Stimulated activated naive CD8-positive, alpha-beta T cell treated with anti-CD3 and anti-CD28 coated beads, Interleukin-15, Interleukin-2, amounts not matched to agents 100 U/mL and 50 U/mL, for 24 hours (primary cell): Measurements from ENCODE around the gene NXT2.
A peak's percentile ranks its signal among the peaks of the same experiment; 100 is the strongest.
"Not testable (repeated sequence)": the region's sequence is repeated elsewhere in the genome, so short reads cannot be mapped to it uniquely, and the experiment has no call there.

Experiments
- ATAC-seq: fragments of 150-1000 bp; cut with Tn5 transposase; one replicate; pipeline ENCODE4 v1.10.0; 2021
- DNase-seq: peaks from one replicate; pipeline ENCODE4 v3.0.0; 2021

NXT2 gene

GRCh38 chrX:109536439-109537323, at the start of gene NXT2:
TSS of gene NXT2 (plus strand) at chrX:109536844. CDS start at chrX:109537007, 163 bp downstream.
- ATAC-seq = peak; percentile 99
- peak; percentile 83 for DNase-seq

DNA sequence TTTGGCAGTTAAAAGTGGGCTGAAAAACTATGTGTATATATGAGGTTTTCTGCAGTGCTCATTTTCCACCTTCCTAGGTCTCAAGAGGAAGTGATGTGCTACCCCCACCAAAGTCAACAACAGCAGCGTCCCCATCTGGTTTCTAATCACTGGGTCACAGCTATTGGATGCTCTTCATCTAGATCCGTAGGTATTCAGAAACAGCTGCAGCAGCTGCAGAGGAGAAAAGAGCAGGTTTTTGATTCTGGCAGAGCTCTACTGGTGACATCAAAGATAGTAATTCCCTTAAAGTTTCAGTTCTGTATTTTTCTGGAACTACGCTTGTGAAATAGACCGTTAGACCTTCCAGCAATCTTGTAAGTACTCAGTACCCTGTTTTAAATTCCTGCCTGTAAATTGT, 49.0 kb upstream of the NXT2 start:
- DNase-seq (no peak), ATAC-seq (no peak)

DNA sequence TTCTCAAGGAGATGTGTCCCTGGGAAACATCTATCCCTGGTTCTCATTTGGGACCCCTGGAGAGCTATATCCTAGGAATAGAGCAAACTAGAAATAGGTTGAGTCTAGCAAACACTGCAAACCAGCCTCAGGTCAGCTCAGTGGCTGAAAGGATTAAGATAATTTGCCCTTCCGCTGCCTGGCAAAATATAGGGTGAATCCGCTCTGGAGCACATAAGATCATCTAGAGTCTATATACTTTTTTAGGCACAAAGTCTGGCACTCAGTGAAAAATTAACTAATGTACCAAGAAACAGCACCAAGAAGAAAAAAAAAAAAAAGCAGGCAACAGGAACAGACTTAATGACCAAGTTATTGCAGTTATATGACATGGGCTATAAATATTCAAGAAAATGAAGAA, 47.5 kb upstream of the NXT2 start:
- no peak for DNase-seq
- no peak for ATAC-seq

DNA sequence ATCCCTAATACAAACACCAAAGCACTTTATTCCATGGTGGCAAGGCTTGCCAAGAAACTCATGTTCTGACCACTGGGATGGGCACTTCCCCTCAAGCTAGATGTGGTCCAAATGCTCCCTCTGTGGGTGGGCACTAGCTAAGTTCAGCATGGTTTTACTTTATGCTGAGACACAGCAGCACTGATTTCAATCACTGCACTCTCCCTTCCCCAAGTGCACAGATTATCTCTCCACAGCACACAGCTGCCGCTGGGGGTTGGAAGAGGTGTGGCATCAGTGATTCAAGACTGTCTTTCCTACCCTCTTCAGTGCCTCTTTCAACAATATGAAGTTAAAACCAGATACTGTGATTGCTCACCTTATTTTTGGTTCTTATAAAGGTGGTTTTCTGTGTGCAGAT, 38.2 kb upstream of the NXT2 start:
- no peak for ATAC-seq
- DNase-seq = no peak

DNA sequence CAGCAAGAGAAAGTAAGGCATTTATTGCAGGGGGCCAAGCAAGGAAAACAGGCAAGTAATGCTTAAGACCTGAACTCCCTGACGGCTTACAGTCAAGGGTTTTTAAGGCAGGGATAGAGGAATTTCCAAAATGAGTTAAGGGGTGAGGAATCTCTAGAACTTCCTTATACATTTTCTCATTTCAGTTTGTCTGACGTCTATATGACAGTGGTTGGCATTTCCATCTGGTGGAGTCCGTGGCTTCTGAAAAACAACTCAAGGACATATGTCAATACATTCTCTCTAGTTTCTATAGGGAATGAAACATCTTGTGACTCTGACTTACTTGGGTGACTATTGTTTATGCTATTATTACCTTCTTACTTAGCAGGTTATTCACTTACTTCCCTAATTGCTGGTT, 35.5 kb upstream of the NXT2 start:
- ATAC-seq (no peak), DNase-seq (no peak)

GRCh38 chrX:109508915-109509314, 27.7 kb upstream of the NXT2 start:
- DNase-seq (no peak), ATAC-seq (no peak)

DNA sequence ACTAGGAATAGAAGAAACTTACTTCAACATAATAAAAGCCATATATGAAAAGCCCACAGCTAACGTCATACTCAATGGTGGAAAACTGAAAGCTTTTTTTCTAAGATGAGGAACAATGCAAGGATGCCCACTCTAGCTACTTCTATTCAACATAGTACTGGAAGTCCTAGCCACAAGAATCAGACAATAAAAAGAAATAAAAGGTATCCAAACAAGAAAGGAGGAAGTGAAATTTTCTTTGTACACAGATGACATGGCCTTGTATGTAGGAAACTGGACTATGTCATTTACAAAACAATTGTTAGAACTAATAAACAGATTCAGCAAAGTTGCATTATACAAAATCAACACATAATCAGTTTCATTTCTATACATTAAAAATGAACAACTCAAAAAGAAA, 25.5 kb upstream of the NXT2 start:
- ATAC-seq (no peak), DNase-seq (no peak)

GRCh38 chrX:109519001-109519400, 17.6 kb upstream of the NXT2 start:
- no peak for DNase-seq
- ATAC-seq = no peak

GRCh38 chrX:109533005-109533404, 3.6 kb upstream of the NXT2 start:
- DNase-seq = no peak
- no peak for ATAC-seq

- ATAC-seq = no peak
- no peak for DNase-seq
Measured at GRCh38 chrX:109533631-109534030, 3.0 kb upstream of the NXT2 start.

DNA sequence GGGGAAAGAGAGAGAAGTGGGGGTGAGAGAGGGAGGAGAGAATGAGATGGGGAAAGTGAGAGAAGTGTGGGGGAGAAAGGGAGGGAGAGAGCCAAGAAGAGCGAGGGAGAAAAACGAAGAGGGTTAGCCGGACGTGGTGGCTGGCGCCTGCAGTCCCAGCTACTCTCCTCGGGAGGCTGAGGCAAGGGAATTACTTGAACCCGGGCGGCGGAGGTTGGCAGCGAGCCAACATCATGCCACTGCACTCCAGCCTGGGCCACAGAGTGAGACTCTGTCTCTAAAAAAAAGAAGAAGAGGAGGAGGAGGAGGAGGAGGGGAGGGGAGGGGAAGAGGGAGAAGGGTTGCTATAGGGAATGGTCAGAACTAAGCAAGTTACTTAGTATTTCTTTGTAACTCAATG, 1.7 kb upstream of the NXT2 start:
- DNase-seq (no peak), ATAC-seq (no peak)

GRCh38 chrX:109535578-109535977, 1.1 kb upstream of the NXT2 start:
- no peak for ATAC-seq
- DNase-seq = no peak

DNA sequence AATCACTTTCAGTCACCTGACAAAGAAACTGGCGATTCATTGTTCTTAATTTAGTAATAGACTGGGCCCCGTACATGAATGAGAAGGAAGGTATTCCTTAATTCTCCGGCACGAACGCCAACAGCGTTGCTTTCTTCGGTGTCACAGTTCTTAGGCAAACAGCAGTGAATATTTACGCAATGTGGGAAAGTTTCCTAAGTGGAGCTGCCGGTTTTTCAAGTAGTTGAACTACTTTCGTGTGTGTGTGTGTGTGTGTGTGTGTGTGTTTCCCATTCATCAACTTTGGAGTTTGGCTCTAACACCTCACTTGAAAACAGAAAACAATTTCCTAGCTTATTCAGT, 651 bp downstream of the NXT2 start:
- no peak for DNase-seq
- ATAC-seq = no peak

GRCh38 chrX:109539007-109539406, 2.4 kb downstream of the NXT2 start:
- ATAC-seq, DNase-seq: not testable (repeated sequence)

DNA sequence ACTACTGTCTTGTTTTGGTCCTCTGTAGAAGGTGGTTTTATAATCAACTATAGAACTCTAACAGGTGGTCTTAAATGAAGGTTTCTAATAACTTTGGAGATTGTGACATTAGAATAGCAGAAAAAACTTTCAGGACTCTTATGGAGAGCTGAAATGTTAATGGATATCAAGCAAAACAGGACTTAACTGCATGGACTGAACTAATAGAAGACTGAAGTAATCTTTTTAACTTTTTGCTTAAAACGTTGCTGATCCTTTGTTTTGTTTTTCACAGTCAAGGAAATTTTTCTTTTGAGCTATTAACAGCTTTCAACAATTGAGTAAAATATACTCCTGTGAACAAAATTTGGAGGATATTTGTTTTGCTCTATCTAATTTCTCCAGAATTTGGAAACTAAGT, 17.2 kb downstream of the NXT2 start:
- ATAC-seq = no peak

DNA sequence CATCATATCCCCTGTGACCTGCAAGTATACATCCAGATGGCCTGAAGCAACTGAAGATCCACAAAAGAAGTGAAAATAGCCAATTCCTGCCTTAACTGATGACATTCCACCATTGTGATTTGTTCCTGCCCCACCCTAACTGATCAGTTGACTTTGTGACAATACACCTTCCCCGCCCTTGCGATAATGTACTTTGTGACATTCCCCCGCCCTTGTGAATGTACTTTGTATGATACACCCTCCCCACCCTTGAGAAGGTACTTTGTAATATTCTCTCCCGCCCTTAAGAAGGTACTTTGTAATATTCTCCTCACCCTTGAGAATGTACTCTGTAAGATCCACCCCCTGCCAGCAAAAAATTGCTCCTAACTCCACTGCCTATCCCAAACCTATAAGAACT, 39.4 kb downstream of the NXT2 start:
- not testable (repeated sequence) for ATAC-seq, DNase-seq

More for the DNA sequence above, 17.2 kb downstream of the NXT2 start:
- DNase-seq = no peak

DNA sequence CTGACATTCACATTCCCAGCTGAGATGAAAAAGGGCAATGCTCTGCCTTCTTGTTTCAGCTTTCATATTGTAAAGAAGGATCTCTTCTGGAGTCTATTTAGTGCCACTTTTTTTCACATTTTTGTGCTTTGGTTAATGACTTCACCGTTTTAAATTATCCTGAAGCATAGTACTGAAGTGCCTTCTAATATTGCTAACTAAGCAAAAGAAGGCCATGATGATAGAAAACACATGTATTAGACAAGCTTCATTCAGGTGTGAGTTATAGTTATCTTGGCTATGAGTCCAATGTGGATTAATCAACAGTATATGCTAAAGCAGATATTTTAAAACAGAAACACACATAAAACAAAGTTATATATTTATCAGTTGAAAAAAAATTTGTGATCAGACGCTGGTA, 40.4 kb downstream of the NXT2 start:
- DNase-seq (no peak), ATAC-seq (no peak)

- no peak for ATAC-seq
- DNase-seq = no peak
Measured at GRCh38 chrX:109578916-109579315, 42.3 kb downstream of the NXT2 start.

GRCh38 chrX:109585488-109585887, 48.8 kb downstream of the NXT2 start:
- ATAC-seq = no peak
- no peak for DNase-seq

DNA sequence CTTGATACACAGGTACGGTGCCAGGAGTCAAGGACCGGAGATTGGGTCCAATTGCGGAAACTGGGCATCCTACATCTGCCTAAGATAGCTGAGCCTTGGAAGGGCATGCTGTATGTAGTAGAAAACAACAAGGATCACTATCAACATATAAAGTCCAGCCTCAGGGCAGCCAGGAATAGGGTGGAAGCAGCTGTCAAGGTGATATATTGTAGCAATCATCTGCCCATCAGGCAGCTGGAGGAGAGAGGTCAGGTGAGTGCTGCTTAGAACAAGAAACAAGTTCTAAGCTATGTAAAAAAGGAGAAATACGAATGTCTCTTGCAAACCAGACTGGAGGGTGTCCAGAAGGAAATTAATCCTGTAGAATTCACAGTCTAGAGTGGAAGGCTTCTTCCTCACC, 53.5 kb downstream of the NXT2 start:
- DNase-seq (no peak), ATAC-seq (no peak)
